Measurements from ENCODE around the gene MTA1. TPM values are rescaled to one million over a fixed set of nuclear protein-coding genes. Genes with fewer than 3 reads are reported as not detected.

The MTA1 gene
- total and polyA plus RNA-seq, 2 donors from 2014 or later: 30.4 to 112 TPM

- DNase-seq: peak in 1 of 5 donors; percentile 83
Measured at GRCh38 chr14:105480199-105480746, 60.6 kb downstream of the MTA1 start.

GRCh38 chr14:105480807-105481801, 61.5 kb downstream of the MTA1 start:
- TF ChIP-seq CTCF (IDR thresholded peaks at IDR 0.05; ENCODE audit: borderline replicate concordance, extremely low read depth, insufficient read depth): peak; percentile 99
- FAIRE-seq (no peak), DNase-seq (peak; percentile 95 to 96 (median 95))
- intact Hi-C loops (cut with DNase I): no loop called here
- Histone ChIP-seq H3K27me3 (ENCODE audit: control insufficient read depth, insufficient read depth, low read length) (no peaks in the 10 kb centered on the region), H3K9ac (ENCODE audit: low read length in 3 of 3) (peak overlapping the region in 2 of 3 donors; percentile 72 to 84), H3K4me3 (ENCODE audit: low read length in 3 of 3) (peak overlapping the region; percentile 43 to 59 (median 44)), H3K27ac (ENCODE audit: low read depth in 2 of 2, low read length in 2 of 2) (peak overlapping the region; percentile 96 to 99), H3K36me3 (ENCODE audit: control insufficient read depth in 2 of 3, insufficient read depth in 3 of 3, low read length in 3 of 3) (peaks cover 0 to 5% (median 0%) of the 10 kb centered on the region in 3 donors), H3K4me1 (ENCODE audit: control insufficient read depth in 2 of 3, insufficient read depth in 2 of 3, low read depth in 1 of 3, low read length in 3 of 3) (peaks cover 0 to 50% (median 26%) of the 10 kb centered on the region in 3 donors), H3K9me3 (ENCODE audit: control insufficient read depth in 2 of 3, insufficient read depth in 1 of 3, low read length in 3 of 3) (no peaks in the 10 kb centered on the region)

More at GRCh38 chr14:105480199-105480746, 60.6 kb downstream of the MTA1 start:
- no peak for TF ChIP-seq CTCF (IDR thresholded peaks at IDR 0.05; ENCODE audit: borderline replicate concordance, extremely low read depth, insufficient read depth)
- no peak for FAIRE-seq
- Histone ChIP-seq H3K9me3 (ENCODE audit: control insufficient read depth in 2 of 3, insufficient read depth in 1 of 3, low read length in 3 of 3) (no peaks in the 10 kb centered on the region), H3K4me3 (ENCODE audit: low read length in 3 of 3) (no peak overlapping the region), H3K9ac (ENCODE audit: low read length in 3 of 3) (peak overlapping the region in 1 of 3 donors; percentile 84), H3K27ac (ENCODE audit: low read depth in 2 of 2, low read length in 2 of 2) (peak overlapping the region; percentile 32 to 99), H3K27me3 (ENCODE audit: control insufficient read depth, insufficient read depth, low read length) (no peaks in the 10 kb centered on the region), H3K36me3 (ENCODE audit: control insufficient read depth in 2 of 3, insufficient read depth in 3 of 3, low read length in 3 of 3) (peaks cover 0 to 5% (median 0%) of the 10 kb centered on the region in 3 donors), H3K4me1 (ENCODE audit: control insufficient read depth in 2 of 3, insufficient read depth in 2 of 3, low read depth in 1 of 3, low read length in 3 of 3) (peaks cover 0 to 45% (median 25%) of the 10 kb centered on the region in 3 donors)
- intact Hi-C loops (cut with DNase I): no loop called here

- peaks cover 0 to 5% (median 0%) of the 10 kb centered on the region in 3 donors for H3K36me3 ChIP-seq (ENCODE audit: control insufficient read depth in 2 of 3, insufficient read depth in 3 of 3, low read length in 3 of 3)
- H3K27me3 ChIP-seq (ENCODE audit: control insufficient read depth, insufficient read depth, low read length): no peaks in the 10 kb centered on the region
- DNase-seq (peak; percentile 97 to 99 (median 98)), FAIRE-seq (no peak)
- peak overlapping the region in 1 of 3 donors; percentile 37 for H3K4me3 ChIP-seq (ENCODE audit: low read length in 3 of 3)
- H3K9ac ChIP-seq (ENCODE audit: low read length in 3 of 3): peak overlapping the region in 2 of 3 donors; percentile 59 to 65
- peaks cover 0 to 46% (median 25%) of the 10 kb centered on the region in 3 donors for H3K4me1 ChIP-seq (ENCODE audit: control insufficient read depth in 2 of 3, insufficient read depth in 2 of 3, low read depth in 1 of 3, low read length in 3 of 3)
- intact Hi-C loops (cut with DNase I): no loop called here
- peak overlapping the region; percentile 96 to 99 for H3K27ac ChIP-seq (ENCODE audit: low read depth in 2 of 2, low read length in 2 of 2)
- no peaks in the 10 kb centered on the region for H3K9me3 ChIP-seq (ENCODE audit: control insufficient read depth in 2 of 3, insufficient read depth in 1 of 3, low read length in 3 of 3)
- no peak for TF ChIP-seq CTCF (IDR thresholded peaks at IDR 0.05; ENCODE audit: borderline replicate concordance, extremely low read depth, insufficient read depth)
Measured at GRCh38 chr14:105481886-105482457, 62.3 kb downstream of the MTA1 start.
